GM23338 (cell line): ENCODE results near the gene CAMSAP1. TPM values are rescaled to one million over a fixed set of nuclear protein-coding genes. Genes with fewer than 3 reads are reported as not detected.

Experiments
- ATAC-seq: fragments of 200-7000 bp; cut with Tn5 transposase; 3 replicates; pipeline ENCODE4 v1.9.1; 2020
- DNase-seq: peaks from one replicate; pipeline ENCODE4 v3.0.0-alpha.2; 2015; ENCODE audit warnings: low spot score
- H2AFZ ChIP-seq: fragments of 200-600 bp; sonication (generic); 2 replicates; pipeline ENCODE4 v1.8.0; 2016; ENCODE audit warnings: antibody characterized with exemption, mild to moderate bottlenecking, moderate library complexity
- H3F3A ChIP-seq: fragments of 200-600 bp; sonication (generic); replicated peaks from 2 replicates; pipeline ENCODE4 v1.8.0; 2017; ENCODE audit warnings: antibody characterized with exemption, mixed run types, low read depth
- H3K27ac ChIP-seq: fragments of 200-600 bp; sonication (generic); 2 replicates; pipeline ENCODE4 v1.6.1; 2016; ENCODE audit warnings: low read depth
- H3K27me3 ChIP-seq: fragments of 200-600 bp; sonication (generic); 2 replicates; pipeline ENCODE4 v1.8.0; 2016; ENCODE audit warnings: mild to moderate bottlenecking, mixed run types, moderate library complexity; ENCODE audit not compliant: insufficient read depth
- H3K36me3 ChIP-seq: fragments of 200-600 bp; sonication (generic); 2 replicates; pipeline ENCODE4 v1.8.0; 2016; ENCODE audit warnings: mild to moderate bottlenecking; ENCODE audit not compliant: insufficient read depth
- H3K4me1 ChIP-seq: fragments of 200-600 bp; sonication (generic); 2 replicates; pipeline ENCODE4 v1.8.0; 2016; ENCODE audit warnings: mild to moderate bottlenecking, moderate library complexity; ENCODE audit not compliant: insufficient read depth
- H3K4me2 ChIP-seq: fragments of 200-600 bp; sonication (generic); 2 replicates; pipeline ENCODE4 v1.7.1; 2017; ENCODE audit warnings: mixed run types
- H3K4me3 ChIP-seq: fragments of 200-600 bp; sonication (generic); 2 replicates; pipeline ENCODE4 v1.6.1; 2016; ENCODE audit warnings: mixed run types
- H3K79me2 ChIP-seq: fragments of 200-600 bp; sonication (generic); replicated peaks from 2 replicates; pipeline ENCODE4 v1.8.0; 2017; ENCODE audit warnings: mild to moderate bottlenecking; ENCODE audit not compliant: insufficient read depth
- H3K9me2 ChIP-seq: fragments of 200-600 bp; sonication (generic); 2 replicates; pipeline ENCODE4 v1.8.0; 2017; ENCODE audit not compliant: insufficient read depth
- H4K20me1 ChIP-seq: fragments of 200-600 bp; sonication (generic); replicated peaks from 2 replicates; pipeline ENCODE4 v1.8.0; 2017; ENCODE audit warnings: mild to moderate bottlenecking; ENCODE audit not compliant: insufficient read depth
- H3K27ac Mint-ChIP-seq: 2 replicates; pipeline ENCODE4 v1.8.0; 2020; ENCODE audit warnings: inconsistent platforms, mild to moderate bottlenecking, moderate library complexity, mixed read lengths
- H3K27me3 Mint-ChIP-seq: 3 replicates; pipeline ENCODE4 v1.8.0; 2022; ENCODE audit warnings: low read depth, mild to moderate bottlenecking, moderate library complexity, mixed read lengths, inconsistent platforms; ENCODE audit not compliant: insufficient read depth, poor library complexity
- H3K36me3 Mint-ChIP-seq: 3 replicates; pipeline ENCODE4 v1.8.0; 2021; ENCODE audit warnings: low read depth, mild to moderate bottlenecking, inconsistent platforms, moderate library complexity, mixed read lengths
- H3K4me1 Mint-ChIP-seq: 3 replicates; pipeline ENCODE4 v1.8.0; 2020; ENCODE audit warnings: mild to moderate bottlenecking, inconsistent platforms, mixed read lengths
- H3K4me3 Mint-ChIP-seq: 3 replicates; pipeline ENCODE4 v1.8.0; 2021; ENCODE audit warnings: moderate library complexity, mild to moderate bottlenecking, inconsistent platforms, mixed read lengths
- H3K9me3 Mint-ChIP-seq: 3 replicates; pipeline ENCODE4 v1.8.0; 2020; ENCODE audit warnings: moderate library complexity, mild to moderate bottlenecking, inconsistent platforms, mixed read lengths
- CREB1 ChIP-seq: fragments of 250-450 bp; sonication (Bioruptor Pico); IDR thresholded peaks from 2 replicates; pipeline ENCODE4 v1.5.0; 2020; ENCODE audit warnings: low read depth, mild to moderate bottlenecking, moderate library complexity
- CTCF ChIP-seq, 2 experiments: fragments of 200-600 bp in 1 of 2; sonication (generic) in 1 of 2; conservative IDR thresholded peaks; 2 replicates each; pipeline versions ENCODE4 v1.5.1 to v1.6.1; 2016 to 2017; ENCODE audit warnings: antibody characterized with exemption in 2 of 2, low read depth in 2 of 2, mild to moderate bottlenecking in 2 of 2, moderate library complexity in 1 of 2
- EZH2 ChIP-seq: fragments of 200-600 bp; sonication (generic); IDR thresholded peaks from one replicate; pipeline ENCODE4 v1.8.0; 2017; ENCODE audit warnings: antibody characterized with exemption, mild to moderate bottlenecking, low read depth; ENCODE audit not compliant: unreplicated experiment
- EZH2phosphoT487 ChIP-seq: fragments of 200-600 bp; sonication (generic); IDR thresholded peaks from one replicate; pipeline ENCODE4 v1.8.1; 2018; ENCODE audit warnings: antibody characterized with exemption; ENCODE audit not compliant: unreplicated experiment
- JUNB ChIP-seq: IDR thresholded peaks from one replicate; pipeline ENCODE4 v1.6.1; 2016; ENCODE audit warnings: antibody characterized with exemption; ENCODE audit not compliant: unreplicated experiment
- NANOG ChIP-seq: IDR thresholded peaks from 2 replicates; pipeline ENCODE4 v1.6.1; 2016; ENCODE audit warnings: antibody characterized with exemption, borderline replicate concordance
- POLR2AphosphoS5 ChIP-seq: IDR thresholded peaks from 2 replicates; pipeline ENCODE4 v1.6.1; 2016; ENCODE audit warnings: antibody characterized with exemption, low read depth
- STAT1 ChIP-seq: IDR thresholded peaks from one replicate; pipeline ENCODE4 v1.6.1; 2016; ENCODE audit warnings: antibody characterized with exemption; ENCODE audit not compliant: unreplicated experiment
- ZNF114 ChIP-seq: fragments of 250-450 bp; sonication (Bioruptor Pico); IDR thresholded peaks from 2 replicates; pipeline ENCODE4 v1.5.0; 2020; ENCODE audit warnings: mild to moderate bottlenecking, moderate library complexity
- ZNF331 ChIP-seq: fragments of 250-450 bp; sonication (Bioruptor Pico); IDR thresholded peaks from 2 replicates; pipeline ENCODE4 v1.5.0; 2020; ENCODE audit warnings: low read depth, mild to moderate bottlenecking, moderate library complexity
- polyA plus RNA-seq: library from polyadenylated mRNA; unstranded; fragments of >200 nt; fragmentation: Nextera tagmentation; extraction: Ambion mirVana; gene quantifications from 2 replicates; pipeline ENCODE4 v1.2.1, GENCODE V29; 2016
- total RNA-seq: library from RNA; depleted of rRNA; stranded (reverse); fragments of >200 nt; shearing (Covaris generic); gene quantifications from 2 replicates; pipeline ENCODE4 v1.2.3, GENCODE V29; 2014
- TF ChIP-seq, protein P1 (sequence below): IDR thresholded peaks from one replicate; pipeline ENCODE4 v1.6.1; 2018; ENCODE audit warnings: antibody characterized with exemption; ENCODE audit not compliant: unreplicated experiment
- TF ChIP-seq, protein P2 (sequence below): fragments of 250-450 bp; sonication (Bioruptor Pico); IDR thresholded peaks from 2 replicates; pipeline ENCODE4 v1.5.0; 2020; ENCODE audit warnings: mild to moderate bottlenecking, moderate library complexity
- TF ChIP-seq, protein P3 (sequence below): IDR thresholded peaks from 2 replicates; pipeline ENCODE4 v1.6.1; 2016; ENCODE audit warnings: antibody characterized with exemption

CAMSAP1 gene
- total and polyA plus RNA-seq, 2 experiments from 2014 or later, result 6.9 to 75.4 TPM

- Histone ChIP-seq H2AFZ (no peak overlapping the region), H3K9me2 (no peaks in the 10 kb centered on the region), H3K4me3 (no peak overlapping the region), H3K79me2 (no peaks in the 10 kb centered on the region), H3F3A (no peaks in the 10 kb centered on the region), H3K36me3 (peaks cover 20% of the 10 kb centered on the region), H3K4me1 (no peaks in the 10 kb centered on the region), H3K4me2 (no peak overlapping the region), H4K20me1 (no peaks in the 10 kb centered on the region; the same call in none of the 2 replicates), H3K27ac (no peak overlapping the region), H3K27me3 (no peaks in the 10 kb centered on the region)
- no peak overlapping the region for H3K4me3 Mint-ChIP-seq
- peaks cover 71% of the 10 kb centered on the region for H3K36me3 Mint-ChIP-seq
- no peaks in the 10 kb centered on the region; the same call in 2 of the 3 replicates for H3K4me1 Mint-ChIP-seq
- H3K27ac Mint-ChIP-seq, result no peak overlapping the region
- TF ChIP-seq JUNB, result no peak
- TF ChIP-seq ZNF114 (CRISPR knock-in tag), result no peak
- no peak for TF ChIP-seq STAT1
- no peak for TF ChIP-seq EZH2
- TF ChIP-seq, protein P1, sequence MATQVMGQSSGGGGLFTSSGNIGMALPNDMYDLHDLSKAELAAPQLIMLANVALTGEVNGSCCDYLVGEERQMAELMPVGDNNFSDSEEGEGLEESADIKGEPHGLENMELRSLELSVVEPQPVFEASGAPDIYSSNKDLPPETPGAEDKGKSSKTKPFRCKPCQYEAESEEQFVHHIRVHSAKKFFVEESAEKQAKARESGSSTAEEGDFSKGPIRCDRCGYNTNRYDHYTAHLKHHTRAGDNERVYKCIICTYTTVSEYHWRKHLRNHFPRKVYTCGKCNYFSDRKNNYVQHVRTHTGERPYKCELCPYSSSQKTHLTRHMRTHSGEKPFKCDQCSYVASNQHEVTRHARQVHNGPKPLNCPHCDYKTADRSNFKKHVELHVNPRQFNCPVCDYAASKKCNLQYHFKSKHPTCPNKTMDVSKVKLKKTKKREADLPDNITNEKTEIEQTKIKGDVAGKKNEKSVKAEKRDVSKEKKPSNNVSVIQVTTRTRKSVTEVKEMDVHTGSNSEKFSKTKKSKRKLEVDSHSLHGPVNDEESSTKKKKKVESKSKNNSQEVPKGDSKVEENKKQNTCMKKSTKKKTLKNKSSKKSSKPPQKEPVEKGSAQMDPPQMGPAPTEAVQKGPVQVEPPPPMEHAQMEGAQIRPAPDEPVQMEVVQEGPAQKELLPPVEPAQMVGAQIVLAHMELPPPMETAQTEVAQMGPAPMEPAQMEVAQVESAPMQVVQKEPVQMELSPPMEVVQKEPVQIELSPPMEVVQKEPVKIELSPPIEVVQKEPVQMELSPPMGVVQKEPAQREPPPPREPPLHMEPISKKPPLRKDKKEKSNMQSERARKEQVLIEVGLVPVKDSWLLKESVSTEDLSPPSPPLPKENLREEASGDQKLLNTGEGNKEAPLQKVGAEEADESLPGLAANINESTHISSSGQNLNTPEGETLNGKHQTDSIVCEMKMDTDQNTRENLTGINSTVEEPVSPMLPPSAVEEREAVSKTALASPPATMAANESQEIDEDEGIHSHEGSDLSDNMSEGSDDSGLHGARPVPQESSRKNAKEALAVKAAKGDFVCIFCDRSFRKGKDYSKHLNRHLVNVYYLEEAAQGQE, result no peak
- no peak for TF ChIP-seq POLR2AphosphoS5
- TF ChIP-seq CTCF (conservative IDR thresholded peaks at IDR 0.05; ENCODE audit: low read depth in 2 of 2), result no peak
- TF ChIP-seq, protein P2, sequence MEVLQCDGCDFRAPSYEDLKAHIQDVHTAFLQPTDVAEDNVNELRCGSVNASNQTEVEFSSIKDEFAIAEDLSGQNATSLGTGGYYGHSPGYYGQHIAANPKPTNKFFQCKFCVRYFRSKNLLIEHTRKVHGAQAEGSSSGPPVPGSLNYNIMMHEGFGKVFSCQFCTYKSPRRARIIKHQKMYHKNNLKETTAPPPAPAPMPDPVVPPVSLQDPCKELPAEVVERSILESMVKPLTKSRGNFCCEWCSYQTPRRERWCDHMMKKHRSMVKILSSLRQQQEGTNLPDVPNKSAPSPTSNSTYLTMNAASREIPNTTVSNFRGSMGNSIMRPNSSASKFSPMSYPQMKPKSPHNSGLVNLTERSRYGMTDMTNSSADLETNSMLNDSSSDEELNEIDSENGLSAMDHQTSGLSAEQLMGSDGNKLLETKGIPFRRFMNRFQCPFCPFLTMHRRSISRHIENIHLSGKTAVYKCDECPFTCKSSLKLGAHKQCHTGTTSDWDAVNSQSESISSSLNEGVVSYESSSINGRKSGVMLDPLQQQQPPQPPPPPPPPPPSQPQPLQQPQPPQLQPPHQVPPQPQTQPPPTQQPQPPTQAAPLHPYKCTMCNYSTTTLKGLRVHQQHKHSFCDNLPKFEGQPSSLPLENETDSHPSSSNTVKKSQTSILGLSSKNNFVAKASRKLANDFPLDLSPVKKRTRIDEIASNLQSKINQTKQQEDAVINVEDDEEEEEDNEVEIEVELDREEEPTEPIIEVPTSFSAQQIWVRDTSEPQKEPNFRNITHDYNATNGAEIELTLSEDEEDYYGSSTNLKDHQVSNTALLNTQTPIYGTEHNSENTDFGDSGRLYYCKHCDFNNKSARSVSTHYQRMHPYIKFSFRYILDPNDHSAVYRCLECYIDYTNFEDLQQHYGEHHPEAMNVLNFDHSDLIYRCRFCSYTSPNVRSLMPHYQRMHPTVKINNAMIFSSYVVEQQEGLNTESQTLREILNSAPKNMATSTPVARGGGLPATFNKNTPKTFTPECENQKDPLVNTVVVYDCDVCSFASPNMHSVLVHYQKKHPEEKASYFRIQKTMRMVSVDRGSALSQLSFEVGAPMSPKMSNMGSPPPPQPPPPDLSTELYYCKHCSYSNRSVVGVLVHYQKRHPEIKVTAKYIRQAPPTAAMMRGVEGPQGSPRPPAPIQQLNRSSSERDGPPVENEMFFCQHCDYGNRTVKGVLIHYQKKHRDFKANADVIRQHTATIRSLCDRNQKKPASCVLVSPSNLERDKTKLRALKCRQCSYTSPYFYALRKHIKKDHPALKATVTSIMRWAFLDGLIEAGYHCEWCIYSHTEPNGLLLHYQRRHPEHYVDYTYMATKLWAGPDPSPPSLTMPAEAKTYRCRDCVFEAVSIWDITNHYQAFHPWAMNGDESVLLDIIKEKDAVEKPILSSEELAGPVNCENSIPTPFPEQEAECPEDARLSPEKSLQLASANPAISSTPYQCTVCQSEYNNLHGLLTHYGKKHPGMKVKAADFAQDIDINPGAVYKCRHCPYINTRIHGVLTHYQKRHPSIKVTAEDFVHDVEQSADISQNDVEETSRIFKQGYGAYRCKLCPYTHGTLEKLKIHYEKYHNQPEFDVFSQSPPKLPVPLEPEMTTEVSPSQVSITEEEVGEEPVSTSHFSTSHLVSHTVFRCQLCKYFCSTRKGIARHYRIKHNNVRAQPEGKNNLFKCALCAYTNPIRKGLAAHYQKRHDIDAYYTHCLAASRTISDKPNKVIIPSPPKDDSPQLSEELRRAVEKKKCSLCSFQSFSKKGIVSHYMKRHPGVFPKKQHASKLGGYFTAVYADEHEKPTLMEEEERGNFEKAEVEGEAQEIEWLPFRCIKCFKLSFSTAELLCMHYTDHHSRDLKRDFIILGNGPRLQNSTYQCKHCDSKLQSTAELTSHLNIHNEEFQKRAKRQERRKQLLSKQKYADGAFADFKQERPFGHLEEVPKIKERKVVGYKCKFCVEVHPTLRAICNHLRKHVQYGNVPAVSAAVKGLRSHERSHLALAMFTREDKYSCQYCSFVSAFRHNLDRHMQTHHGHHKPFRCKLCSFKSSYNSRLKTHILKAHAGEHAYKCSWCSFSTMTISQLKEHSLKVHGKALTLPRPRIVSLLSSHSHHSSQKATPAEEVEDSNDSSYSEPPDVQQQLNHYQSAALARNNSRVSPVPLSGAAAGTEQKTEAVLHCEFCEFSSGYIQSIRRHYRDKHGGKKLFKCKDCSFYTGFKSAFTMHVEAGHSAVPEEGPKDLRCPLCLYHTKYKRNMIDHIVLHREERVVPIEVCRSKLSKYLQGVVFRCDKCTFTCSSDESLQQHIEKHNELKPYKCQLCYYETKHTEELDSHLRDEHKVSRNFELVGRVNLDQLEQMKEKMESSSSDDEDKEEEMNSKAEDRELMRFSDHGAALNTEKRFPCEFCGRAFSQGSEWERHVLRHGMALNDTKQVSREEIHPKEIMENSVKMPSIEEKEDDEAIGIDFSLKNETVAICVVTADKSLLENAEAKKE (CRISPR knock-in tag), result no peak
- no peak for TF ChIP-seq CREB1
- no peak for TF ChIP-seq ZNF331 (CRISPR knock-in tag)
- TF ChIP-seq, protein P3, sequence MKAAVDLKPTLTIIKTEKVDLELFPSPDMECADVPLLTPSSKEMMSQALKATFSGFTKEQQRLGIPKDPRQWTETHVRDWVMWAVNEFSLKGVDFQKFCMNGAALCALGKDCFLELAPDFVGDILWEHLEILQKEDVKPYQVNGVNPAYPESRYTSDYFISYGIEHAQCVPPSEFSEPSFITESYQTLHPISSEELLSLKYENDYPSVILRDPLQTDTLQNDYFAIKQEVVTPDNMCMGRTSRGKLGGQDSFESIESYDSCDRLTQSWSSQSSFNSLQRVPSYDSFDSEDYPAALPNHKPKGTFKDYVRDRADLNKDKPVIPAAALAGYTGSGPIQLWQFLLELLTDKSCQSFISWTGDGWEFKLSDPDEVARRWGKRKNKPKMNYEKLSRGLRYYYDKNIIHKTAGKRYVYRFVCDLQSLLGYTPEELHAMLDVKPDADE, result no peak
- no peak for TF ChIP-seq EZH2phosphoT487
- TF ChIP-seq NANOG, result no peak
- ATAC-seq (no peak), DNase-seq (no peak)
- H3K9me3 Mint-ChIP-seq, result peaks cover 10% of the 10 kb centered on the region; the same call in 2 of the 3 replicates
- peaks cover 2% of the 10 kb centered on the region for H3K27me3 Mint-ChIP-seq
Measured at GRCh38 chr9:135937521-135938489, 30.5 kb upstream of the CAMSAP1 start.
